Caco-2 (cell line): ENCODE results near the gene GRID1. TPM values are rescaled to one million over a fixed set of nuclear protein-coding genes. Genes with fewer than 3 reads are reported as not detected.

Source experiments
- BruUV-seq: library from RNA; stranded (reverse); fragments of 400-500 nt; replicated peaks from 2 replicates; lab custom pipeline; 2021; lab: Mats Ljungman, UMichigan
- CTCF ChIA-PET: fragments of 300-600 bp; sonication (Branson Sonifier 250); formaldehyde crosslinking; loops from one replicate; lab custom pipeline; 2022; ENCODE audit warnings: antibody characterized with exemption; lab: Charles Lee
- POLR2A ChIA-PET: fragments of 300-600 bp; sonication (Branson Sonifier 250); formaldehyde crosslinking; loops from one replicate; lab custom pipeline; 2022; ENCODE audit warnings: antibody characterized with exemption; lab: Charles Lee
- DNase-seq, 2 experiments: peaks; one replicate each; pipeline versions ENCODE4 v3.0.0 to v3.0.0-alpha.2; 2020 to 2022
- H3K27me3 ChIP-seq: replicated peaks from 2 replicates; pipeline ENCODE4 v1.6.0; 2011; ENCODE audit warnings: low read length; ENCODE audit not compliant: control insufficient read depth, insufficient read depth
- H3K36me3 ChIP-seq: 2 replicates; pipeline ENCODE4 v1.5.1; 2011; ENCODE audit warnings: low read length; ENCODE audit not compliant: control insufficient read depth, insufficient read depth
- H3K4me1 ChIP-seq: fragments of 250-450 bp; sonication (Bioruptor Pico); 2 replicates; pipeline ENCODE4 v1.5.1; 2020; ENCODE audit warnings: mild to moderate bottlenecking
- H3K4me3 ChIP-seq: 2 replicates; pipeline ENCODE4 v1.5.1; 2011; ENCODE audit warnings: low read depth, mild to moderate bottlenecking, control low read depth, low read length
- H3K9me3 ChIP-seq: fragments of 250-450 bp; sonication (Bioruptor Pico); 2 replicates; pipeline ENCODE4 v1.5.1; 2020; ENCODE audit warnings: mild to moderate bottlenecking, moderate library complexity
- H3K27ac Mint-ChIP-seq: one replicate; pipeline ENCODE4 v1.8.0; 2022; ENCODE audit warnings: mixed read lengths; ENCODE audit not compliant: unreplicated experiment
- H3K27me3 Mint-ChIP-seq: one replicate; pipeline ENCODE4 v1.8.0; 2022; ENCODE audit warnings: mixed read lengths; ENCODE audit not compliant: insufficient read depth, unreplicated experiment
- H3K36me3 Mint-ChIP-seq: one replicate; pipeline ENCODE4 v1.8.0; 2022; ENCODE audit warnings: mild to moderate bottlenecking, mixed read lengths; ENCODE audit not compliant: insufficient read depth, unreplicated experiment
- H3K4me1 Mint-ChIP-seq: one replicate; pipeline ENCODE4 v1.8.0; 2022; ENCODE audit warnings: low read depth, mixed read lengths; ENCODE audit not compliant: unreplicated experiment
- H3K4me3 Mint-ChIP-seq: one replicate; pipeline ENCODE4 v1.8.0; 2022; ENCODE audit warnings: mild to moderate bottlenecking, moderate library complexity, mixed read lengths; ENCODE audit not compliant: unreplicated experiment
- H3K9me3 Mint-ChIP-seq: one replicate; pipeline ENCODE4 v1.8.0; 2022; ENCODE audit warnings: mixed read lengths; ENCODE audit not compliant: unreplicated experiment
- CTCF ChIP-seq, 2 experiments: fragments of 200-600 bp in 1 of 2; IDR thresholded peaks; 1 replicate in 1 of 2; 2 replicates in 1 of 2; pipeline versions ENCODE4 v1.5.1 to v1.8.0; 2011 to 2022; ENCODE audit warnings: antibody characterized with exemption in 1 of 2, control low read depth in 1 of 2, inconsistent platforms in 1 of 2, low read depth in 1 of 2, low read length in 1 of 2, mild to moderate bottlenecking in 1 of 2, moderate library complexity in 1 of 2; ENCODE audit not compliant: insufficient read depth in 1 of 2, severe bottlenecking in 1 of 2, unreplicated experiment in 1 of 2
- intact Hi-C: fragments of 100-400 bp; cut with micrococcal nuclease; formaldehyde crosslinking; loops from one replicate; pipeline ENCODE4 v1.10.0; 2022; ENCODE audit not compliant: unreplicated experiment
- total RNA-seq: library from RNA; stranded (reverse); gene quantifications from 2 replicates; pipeline ENCODE4 v1.2.3, GENCODE V29; 2022

Gene GRID1
- total RNA-seq, 1 experiment from 2014 or later = 8.0 TPM

- no peak for DNase-seq
- CTCF ChIA-PET = interaction anchor here (1.8 kb wide), 1 partner anchor 23 kb away, joined by 6 read pairs; no protein-coding TSS in a partner anchor
- H3K4me3 ChIP-seq = no peak overlapping the region
- Mint-ChIP-seq H3K27me3 (peaks cover 9% of the 10 kb centered on the region), H3K27ac (no peak overlapping the region), H3K4me1 (no peaks in the 10 kb centered on the region), H3K4me3 (no peak overlapping the region), H3K36me3 (no peaks in the 10 kb centered on the region), H3K9me3 (no peaks in the 10 kb centered on the region)
- TF ChIP-seq CTCF (IDR thresholded peaks at IDR 0.05; ENCODE audit: insufficient read depth in 1 of 2, low read depth in 1 of 2, low read length in 1 of 2, severe bottlenecking in 1 of 2, unreplicated experiment in 1 of 2) = peak in 1 of 2 experiments; percentile 22
- no peaks in the 10 kb centered on the region for H3K27me3 ChIP-seq
- POLR2A ChIA-PET = no interaction called here
- no peaks in the 10 kb centered on the region for H3K9me3 ChIP-seq
- H3K36me3 ChIP-seq = no peaks in the 10 kb centered on the region
- intact Hi-C loops = loop anchor here (10.0 kb wide), 3 partner anchors 267 to 1147 kb away; no protein-coding TSS in a partner anchor
- peaks cover 6% of the 10 kb centered on the region; the same call in 1 of the 2 replicates for H3K4me1 ChIP-seq
- no TSS peak for BruUV-seq
Observed at GRCh38 chr10:86371691-86372090, 5.1 kb upstream of the GRID1 start.

DNA sequence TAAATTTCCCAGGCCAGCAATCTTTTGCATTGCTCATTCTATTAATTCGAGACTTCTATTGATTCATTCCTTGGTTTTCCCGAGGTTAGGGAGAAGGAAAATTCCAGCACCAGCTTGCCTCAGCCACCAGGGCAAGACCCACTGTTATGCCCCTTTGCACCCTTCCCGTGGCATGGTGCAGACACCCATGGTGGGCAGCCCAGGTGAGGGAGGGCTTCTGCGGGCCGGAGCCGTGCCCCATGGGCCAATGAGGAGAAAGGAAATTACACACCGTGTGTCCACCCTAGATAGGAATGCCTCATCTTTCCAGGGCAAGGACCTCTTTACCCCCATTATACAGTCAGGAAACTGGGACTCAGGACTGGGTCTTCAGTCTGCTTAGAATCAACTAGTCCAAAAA lies 4.5 kb upstream of the GRID1 start:
- Mint-ChIP-seq H3K4me1 (no peaks in the 10 kb centered on the region), H3K27ac (no peak overlapping the region), H3K27me3 (peaks cover 9% of the 10 kb centered on the region), H3K4me3 (no peak overlapping the region), H3K36me3 (no peaks in the 10 kb centered on the region), H3K9me3 (no peaks in the 10 kb centered on the region)
- peak in 1 of 2 experiments; percentile 12 for DNase-seq
- intact Hi-C loops = loop anchor here (10.0 kb wide), 3 partner anchors 266 to 1146 kb away; no protein-coding TSS in a partner anchor
- Histone ChIP-seq H3K4me1 (peaks cover 6% of the 10 kb centered on the region; the same call in 1 of the 2 replicates), H3K27me3 (no peaks in the 10 kb centered on the region), H3K36me3 (no peaks in the 10 kb centered on the region), H3K4me3 (no peak overlapping the region), H3K9me3 (no peaks in the 10 kb centered on the region)
- no TSS peak for BruUV-seq
- TF ChIP-seq CTCF (IDR thresholded peaks at IDR 0.05; ENCODE audit: insufficient read depth in 1 of 2, low read depth in 1 of 2, low read length in 1 of 2, severe bottlenecking in 1 of 2, unreplicated experiment in 1 of 2) = no peak
- CTCF ChIA-PET = interaction anchor here (1.8 kb wide), 1 partner anchor 22 kb away, joined by 6 read pairs; no protein-coding TSS in a partner anchor
- POLR2A ChIA-PET = no interaction called here

DNA sequence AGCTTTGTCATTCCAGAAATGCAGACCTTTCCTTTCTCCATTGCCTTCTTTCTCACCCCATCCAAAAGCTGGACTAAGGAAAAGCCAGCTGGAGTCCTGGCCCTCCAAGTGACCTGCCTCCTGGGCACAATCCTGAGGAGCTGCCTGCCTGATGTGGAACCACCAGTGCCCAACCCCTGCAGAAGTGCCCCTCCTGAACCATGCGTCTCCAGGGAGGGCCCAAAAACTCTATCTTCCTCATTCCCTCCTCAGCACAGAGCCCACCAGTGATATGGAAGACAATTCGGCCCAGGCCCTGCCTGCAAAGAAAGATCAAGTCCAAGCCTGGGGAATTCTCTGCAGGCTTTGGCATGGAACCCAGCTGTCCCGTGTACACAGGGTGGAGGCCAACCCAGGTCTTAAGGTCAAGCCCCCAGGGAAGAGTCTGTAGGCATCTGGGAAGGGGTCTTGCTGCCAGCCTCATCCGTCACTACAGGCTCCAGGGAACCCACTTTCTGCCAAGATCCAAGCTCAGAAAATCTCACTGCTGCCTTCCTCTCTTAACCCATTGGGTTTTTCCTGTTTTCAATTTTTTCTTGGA lies 3.5 kb upstream of the GRID1 start:
- no peak for TF ChIP-seq CTCF (IDR thresholded peaks at IDR 0.05; ENCODE audit: insufficient read depth in 1 of 2, low read depth in 1 of 2, low read length in 1 of 2, severe bottlenecking in 1 of 2, unreplicated experiment in 1 of 2)
- Histone ChIP-seq H3K36me3 (no peaks in the 10 kb centered on the region), H3K9me3 (no peaks in the 10 kb centered on the region), H3K4me3 (no peak overlapping the region), H3K4me1 (peaks cover 10% of the 10 kb centered on the region), H3K27me3 (no peaks in the 10 kb centered on the region)
- ChIA-PET POLR2A (no interaction called here), CTCF (interaction anchor here (0.8 kb wide), 1 partner anchor 24 kb away, joined by 3 read pairs; no protein-coding TSS in a partner anchor)
- DNase-seq = peak in 1 of 2 experiments; percentile 24
- intact Hi-C loops = loop anchor here (10.0 kb wide), 3 partner anchors 265 to 1145 kb away; no protein-coding TSS in a partner anchor
- Mint-ChIP-seq H3K9me3 (no peaks in the 10 kb centered on the region), H3K4me3 (no peak overlapping the region), H3K36me3 (no peaks in the 10 kb centered on the region), H3K27me3 (peaks cover 13% of the 10 kb centered on the region), H3K4me1 (no peaks in the 10 kb centered on the region), H3K27ac (no peak overlapping the region)
- no TSS peak for BruUV-seq
